SK-N-SH (cell line): ENCODE measurements around the gene TRMT1. TPM values are rescaled to one million over a fixed set of nuclear protein-coding genes. Genes with fewer than 3 reads are reported as not detected.

ENCODE experiments used
- CHD2 ChIP-seq: fragments of 150-350 bp; IDR thresholded peaks from 2 replicates; pipeline ENCODE4 v1.6.1; 2018; ENCODE audit warnings: low read length; ENCODE audit not compliant: partially characterized antibody
- FOSL2 ChIP-seq: IDR thresholded peaks from 2 replicates; pipeline ENCODE4 v1.4.0; 2012; ENCODE audit warnings: low read depth, mild to moderate bottlenecking, moderate library complexity, borderline replicate concordance
- FOXJ3 ChIP-seq: sonication (generic); formaldehyde crosslinking; IDR thresholded peaks from 2 replicates; pipeline ENCODE4 v1.5.1; 2020; ENCODE audit warnings: mild to moderate bottlenecking, missing genetic modification reagents
- GATA2 ChIP-seq: sonication (generic); formaldehyde crosslinking; IDR thresholded peaks from 2 replicates; pipeline ENCODE4 v1.5.0; 2020; ENCODE audit warnings: mild to moderate bottlenecking, missing genetic modification reagents
- MEF2A ChIP-seq: IDR thresholded peaks from 2 replicates; pipeline ENCODE4 v1.4.0; 2012; ENCODE audit warnings: low read depth, borderline replicate concordance
- NRF1 ChIP-seq: IDR thresholded peaks from 2 replicates; pipeline ENCODE4 v1.6.1; 2012; ENCODE audit warnings: low read depth, mild to moderate bottlenecking, low read length
- PBX3 ChIP-seq: IDR thresholded peaks from 2 replicates; pipeline ENCODE4; 2012
- RCOR1 ChIP-seq: fragments of 150-350 bp; IDR thresholded peaks from 2 replicates; pipeline ENCODE4 v1.6.1; 2017; ENCODE audit warnings: antibody characterized with exemption, low read length
- RFX5 ChIP-seq: IDR thresholded peaks from 2 replicates; pipeline ENCODE4 v1.6.1; 2012; ENCODE audit warnings: mild to moderate bottlenecking, improper control_type of control experiment, low read length
- RXRA ChIP-seq: IDR thresholded peaks from 2 replicates; pipeline ENCODE4 v1.4.0; 2012; ENCODE audit warnings: low read depth, mild to moderate bottlenecking, borderline replicate concordance
- TCF12 ChIP-seq: IDR thresholded peaks from 2 replicates; pipeline ENCODE4 v1.4.0; 2012
- TEAD4 ChIP-seq: IDR thresholded peaks from 2 replicates; pipeline ENCODE4 v1.4.0; 2012; ENCODE audit warnings: mild to moderate bottlenecking, borderline replicate concordance; ENCODE audit not compliant: insufficient read depth
- YY1 ChIP-seq: IDR thresholded peaks from 2 replicates; pipeline ENCODE4 v1.4.0; 2012; ENCODE audit warnings: low read depth, mild to moderate bottlenecking
- polyA plus RNA-seq, 3 experiments: library from polyadenylated mRNA; depleted of rRNA; stranded (reverse); fragments of >200 nt; gene quantifications; 2 replicates each; pipeline ENCODE4 v1.2.3, GENCODE V29; 2012
- TF ChIP-seq, protein P1 (sequence below): IDR thresholded peaks from 2 replicates; pipeline ENCODE4 v1.4.0; 2012; ENCODE audit warnings: low read depth

TRMT1 gene
- polyA plus RNA-seq, 1 of the 3 experiments (the other 2 are of a cell fraction) = 64.9 TPM

GRCh38 chr19:13055213-13056051 lies 61.1 kb downstream of the TRMT1 start (continued):
- TF ChIP-seq, protein P1, sequence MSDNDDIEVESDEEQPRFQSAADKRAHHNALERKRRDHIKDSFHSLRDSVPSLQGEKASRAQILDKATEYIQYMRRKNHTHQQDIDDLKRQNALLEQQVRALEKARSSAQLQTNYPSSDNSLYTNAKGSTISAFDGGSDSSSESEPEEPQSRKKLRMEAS = peak; percentile 93
- TF ChIP-seq YY1 (no peak), TCF12 (peak; percentile 92), PBX3 (peak; percentile 60; the same call in 1 of the 2 replicates), GATA2 (CRISPR knock-in tag) (no peak), NRF1 (no peak), CHD2 (peak; percentile 75), RXRA (peak; percentile 85), RCOR1 (0 out of 2 replicates have a peak, but pooled peaks have one; percentile 21), RFX5 (no peak), TEAD4 (peak; percentile 93), MEF2A (peak; percentile 15; the same call in 1 of the 2 replicates), FOSL2 (peak; percentile 64), FOXJ3 (CRISPR knock-in tag) (no peak)

Other genes starting within 250 kb of the TRMT1 start
- 29.8 and 40.7 TPM in 2 replicates for gene DNASE2, start 235.3 kb downstream of the TRMT1 start, polyA plus RNA-seq (2012; rRNA removed)
- gene KLF1, start 229.5 kb downstream of the TRMT1 start, polyA plus RNA-seq (2012; rRNA removed) = not detected in 2 replicates
- gene GCDH, start 225.6 kb downstream of the TRMT1 start, polyA plus RNA-seq (2012; rRNA removed) = 29.4 and 36.6 TPM in 2 replicates
- gene SYCE2, start 197.4 kb downstream of the TRMT1 start, polyA plus RNA-seq (2012; rRNA removed) = 0.44 and 1.1 TPM in 2 replicates
- 56.8 and 170 TPM in 2 replicates for gene FARSA, start 183.0 kb downstream of the TRMT1 start, polyA plus RNA-seq (2012; rRNA removed)
- gene CALR, start 178.1 kb downstream of the TRMT1 start, polyA plus RNA-seq (2012; rRNA removed) = 1,316 and 1,334 TPM in 2 replicates
- 60.4 and 116 TPM in 2 replicates for gene RAD23A, start 170.9 kb downstream of the TRMT1 start, polyA plus RNA-seq (2012; rRNA removed)
- 65.7 and 91.8 TPM in 2 replicates for gene GADD45GIP1, start 159.5 kb downstream of the TRMT1 start, polyA plus RNA-seq (2012; rRNA removed)
- gene DAND5, start 147.2 kb downstream of the TRMT1 start, polyA plus RNA-seq (2012; rRNA removed) = 1.0 and 1.6 TPM in 2 replicates
- gene NFIX, start 121.3 kb downstream of the TRMT1 start, polyA plus RNA-seq (2012; rRNA removed) = 5.1 and 14.8 TPM in 2 replicates
- gene LYL1, start 13.9 kb downstream of the TRMT1 start, polyA plus RNA-seq (2012; rRNA removed) = 1.1 and 2.2 TPM in 2 replicates
- gene NACC1, start 1.5 kb upstream of the TRMT1 start, polyA plus RNA-seq (2012; rRNA removed) = 72.8 and 127 TPM in 2 replicates
- 143 and 163 TPM in 2 replicates for gene STX10, start 33.6 kb upstream of the TRMT1 start, polyA plus RNA-seq (2012; rRNA removed)
- gene IER2, start 33.7 kb upstream of the TRMT1 start, polyA plus RNA-seq (2012; rRNA removed) = 55.7 and 115 TPM in 2 replicates